ENCODE measurements around the gene CASP3. TPM values are rescaled to one million over a fixed set of nuclear protein-coding genes. Genes with fewer than 3 reads are reported as not detected.

CASP3 gene
- total RNA-seq, 1 experiment from 2014 or later: 107 TPM

GRCh38 chr4:184599492-184600135, 49.6 kb downstream of the CASP3 start:
- Histone ChIP-seq H2BK20ac (ENCODE audit: low read depth, low read length, poor library complexity, severe bottlenecking) (no peak overlapping the region), H2BK12ac (ENCODE audit: insufficient read length, low read depth, low read length) (no peak overlapping the region), H2BK120ac (ENCODE audit: low read depth, low read length, poor library complexity, severe bottlenecking) (no peak overlapping the region), H2BK5ac (ENCODE audit: insufficient read length, low read length) (no peak overlapping the region), H3K4me2 (ENCODE audit: insufficient read depth, insufficient read length, low read length) (no peak overlapping the region), H3K56ac (ENCODE audit: insufficient read length, low read depth, low read length) (no peak overlapping the region), H3K27me3 (ENCODE audit: insufficient read depth, low read length) (no peaks in the 10 kb centered on the region), H4K5ac (ENCODE audit: insufficient read length, low read depth, low read length) (no peak overlapping the region), H3K79me2 (ENCODE audit: insufficient read depth, low read length) (no peaks in the 10 kb centered on the region), H3K9me3 (ENCODE audit: control insufficient read depth, low read depth, low read length) (no peaks in the 10 kb centered on the region), H4K91ac (ENCODE audit: insufficient read length, low read depth, low read length) (no peak overlapping the region), H2AK5ac (ENCODE audit: insufficient read length, low read length) (no peak overlapping the region), H3K4ac (ENCODE audit: low read depth, low read length) (no peak overlapping the region), H3K79me1 (ENCODE audit: insufficient read depth, low read depth, low read length, poor library complexity, severe bottlenecking) (no peaks in the 10 kb centered on the region), H3K9ac (ENCODE audit: extremely low read depth, insufficient read length, low read length) (no peak overlapping the region), H2AFZ (ENCODE audit: low read length) (no peak overlapping the region), H3K27ac (ENCODE audit: insufficient read length, low read depth, low read length) (no peak overlapping the region), H4K8ac (replicated peaks; ENCODE audit: insufficient read length, low read depth, low read length) (no peak overlapping the region), H3T11ph (ENCODE audit: low read length) (no peak overlapping the region), H3K14ac (ENCODE audit: insufficient read depth, low read length) (no peak overlapping the region), H3K23me2 (ENCODE audit: insufficient read length, low read depth, low read length, poor library complexity, severe bottlenecking) (no peaks in the 10 kb centered on the region), H2BK15ac (ENCODE audit: low read depth, low read length) (no peak overlapping the region), H3K18ac (ENCODE audit: insufficient read length, low read depth, low read length) (no peak overlapping the region), H3K4me1 (ENCODE audit: insufficient read depth, low read length) (no peaks in the 10 kb centered on the region), H3K23ac (ENCODE audit: insufficient read length, low read depth, low read length) (no peak overlapping the region), H4K20me1 (ENCODE audit: control insufficient read depth, insufficient read depth, insufficient read length) (no peaks in the 10 kb centered on the region)
- WGBS (ENCODE audit: extremely low coverage, insufficient read length, low lambda C conversion rate): no CpG with 5 or more reads among the region's 7 CpGs
- Mint-ChIP-seq H3K4me3 (no peak overlapping the region), H3K4me1 (peaks cover 0 to 3% of the 10 kb centered on the region in 2 experiments; a peak in 2 of 4 replicates), H3K9me3 (peaks cover 16 to 23% of the 10 kb centered on the region in 2 experiments), H3K27me3 (ENCODE audit: low read depth) (no peaks in the 10 kb centered on the region; the same call in 1 of the 2 replicates), H3K36me3 (ENCODE audit: insufficient read depth in 1 of 3, low read depth in 3 of 3) (peaks cover 13 to 17% (median 15%) of the 10 kb centered on the region in 3 experiments), H3K27ac (peak overlapping the region in 1 of 3 experiments; percentile 45; a peak in 1 of 7 replicates)
- no peak for DNase-seq
- TF ChIP-seq CTCF (conservative IDR thresholded peaks at IDR 0.05): no peak

All from H9 (cell line).